K562 (cell line): ENCODE results near the gene ZC3H12A. TPM values are rescaled to one million over a fixed set of nuclear protein-coding genes. Genes with fewer than 3 reads are reported as not detected.

Experiments
- CBFA2T2 ChIP-seq: fragments of 450-650 bp; conservative IDR thresholded peaks from 2 replicates; pipeline ENCODE4 v1.6.1; 2017; ENCODE audit warnings: mild to moderate bottlenecking
- GMEB1 ChIP-seq: fragments of 250-450 bp; sonication (Bioruptor Pico); IDR thresholded peaks from 2 replicates; pipeline ENCODE4 v1.4.0; 2020; ENCODE audit warnings: mild to moderate bottlenecking
- HDAC1 ChIP-seq, 2 experiments: fragments of 450-650 bp; IDR thresholded peaks; 2 replicates each; pipeline ENCODE4 v1.6.1; 2016 to 2017; ENCODE audit warnings: inconsistent platforms in 1 of 2, mild to moderate bottlenecking in 1 of 2, moderate library complexity in 1 of 2
- KAT2B ChIP-seq: IDR thresholded peaks from one replicate; pipeline ENCODE4 v1.6.1; 2012; ENCODE audit warnings: low read depth, mild to moderate bottlenecking, control low read depth, inconsistent platforms, low read length, moderate library complexity
- REST ChIP-seq, 2 experiments: fragments of 450-650 bp; formaldehyde crosslinking in 1 of 2; IDR thresholded peaks; 2 replicates each; pipeline versions ENCODE4 v1.4.0 to v1.6.1; 2014 to 2020; ENCODE audit warnings: mild to moderate bottlenecking in 2 of 2, borderline replicate concordance in 1 of 2, low read depth in 1 of 2
- TFAP4 ChIP-seq: sonication (generic); formaldehyde crosslinking; IDR thresholded peaks from 2 replicates; pipeline ENCODE4 v1.8.0; 2022; ENCODE audit warnings: missing genetic modification reagents, mild to moderate bottlenecking, moderate library complexity, borderline replicate concordance
- ZBTB33 ChIP-seq: sonication (generic); formaldehyde crosslinking; IDR thresholded peaks from 2 replicates; pipeline ENCODE4 v1.8.1; 2023; ENCODE audit warnings: mild to moderate bottlenecking, missing genetic modification reagents
- ZNF444 ChIP-seq: fragments of 250-450 bp; sonication (Bioruptor Pico); IDR thresholded peaks from 2 replicates; pipeline ENCODE4 v1.4.0; 2020; ENCODE audit warnings: mild to moderate bottlenecking, moderate library complexity
- polyA plus RNA-seq, 8 experiments: library from polyadenylated mRNA; depleted of rRNA in 4 of 8; stranded (reverse) in 5 of 8; unstranded in 3 of 8; fragments of >200 nt; fragmentation: Nextera tagmentation in 2 of 8; fragmentation: Illumina TruSeq in 1 of 8; extraction: Ambion mirVana in 2 of 8; extraction: Trizol in 1 of 8; gene quantifications; 2 replicates each; pipeline versions ENCODE4 v1.2.1 to v1.2.3, GENCODE V29; 2011 to 2014; ENCODE audit warnings: inconsistent platforms in 1 of 8, missing spikeins in 1 of 8
- total RNA-seq, 7 experiments: library from RNA; depleted of rRNA in 6 of 7; stranded (reverse); fragments of >200 nt in 6 of 7; fragmentation: Illumina TruSeq in 2 of 7; extraction: Trizol in 2 of 7; gene quantifications; 2 replicates each; pipeline versions ENCODE4 v1.2.1 to v1.2.3, GENCODE V29; 2011 to 2021; ENCODE audit warnings: low replicate concordance in 1 of 7

The ZC3H12A gene
- total and polyA plus RNA-seq, 9 of the 15 experiments (the other 6 are each of a cell fraction or from before 2014, with no cell fraction given) = 0.14 to 9.4 (median 6.7) TPM

- TF ChIP-seq ZBTB33 = no peak
- TF ChIP-seq KAT2B = no peak
- peak; percentile 71 for TF ChIP-seq GMEB1 (CRISPR knock-in tag)
- no peak for TF ChIP-seq TFAP4 (CRISPR knock-in tag)
- TF ChIP-seq HDAC1 (IDR thresholded peaks at IDR 0.05) = no peak; a peak in 1 of 4 replicates
- no peak for TF ChIP-seq CBFA2T2
- TF ChIP-seq REST (IDR thresholded peaks at IDR 0.05; ENCODE audit: borderline replicate concordance) = no peak; the same call in 1 of the 2 replicates
- 0 out of 2 replicates have a peak, but pooled peaks have one; percentile 38 for TF ChIP-seq REST (CRISPR knock-in tag; IDR thresholded peaks at IDR 0.05; ENCODE audit: low read depth)
- no peak for TF ChIP-seq ZNF444 (CRISPR knock-in tag)
Measured at GRCh38 chr1:37474046-37474696, at the start of gene ZC3H12A (continued).
